GM12872 (cell line): Measurements from ENCODE around the gene ADAMTSL4.

Experiments
- TF ChIP-seq, protein P1 (sequence below): IDR thresholded peaks from 3 replicates; pipeline ENCODE4 v1.5.1; 2011; ENCODE audit warnings: low read depth, mild to moderate bottlenecking, low read length, moderate library complexity; ENCODE audit not compliant: insufficient read depth

The ADAMTSL4 gene

DNA sequence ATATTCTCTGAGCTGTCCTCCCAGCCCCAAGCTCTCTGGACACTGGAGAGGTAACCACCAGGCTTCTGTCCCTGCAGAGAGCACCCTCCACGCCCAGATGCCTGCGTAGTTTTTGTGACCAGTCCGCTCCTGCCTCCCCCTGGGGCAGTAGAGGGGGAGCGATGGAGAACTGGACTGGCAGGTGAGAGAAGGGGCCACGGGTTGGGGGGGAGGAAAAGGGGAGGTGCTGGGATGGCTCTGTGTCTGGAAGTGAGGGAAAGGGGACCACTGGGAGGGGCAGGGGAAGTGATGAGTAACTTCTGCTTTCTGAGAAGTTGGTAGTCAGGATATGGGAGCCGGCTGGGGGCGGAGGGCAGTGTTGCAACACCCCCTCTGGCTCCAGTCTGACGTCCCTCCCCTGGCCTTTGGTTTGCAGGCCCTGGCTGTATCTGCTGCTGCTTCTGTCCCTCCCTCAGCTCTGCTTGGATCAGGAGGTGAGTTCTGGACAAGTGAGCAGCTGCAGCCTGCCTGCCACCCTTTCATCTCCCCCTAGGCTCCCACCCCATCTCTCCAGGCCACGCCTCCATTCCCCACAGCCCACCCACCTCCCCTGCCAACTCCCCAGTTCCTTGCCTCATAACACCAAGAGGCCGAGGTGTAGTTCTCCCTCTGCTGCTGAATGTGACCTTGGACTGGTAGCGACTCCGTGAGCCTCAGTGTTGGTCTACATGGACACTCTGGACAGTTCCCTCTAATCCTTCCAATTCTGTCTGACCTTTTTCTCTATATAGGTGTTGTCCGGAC lies 3.1 kb downstream of the ADAMTSL4 start:
- TF ChIP-seq, protein P1, sequence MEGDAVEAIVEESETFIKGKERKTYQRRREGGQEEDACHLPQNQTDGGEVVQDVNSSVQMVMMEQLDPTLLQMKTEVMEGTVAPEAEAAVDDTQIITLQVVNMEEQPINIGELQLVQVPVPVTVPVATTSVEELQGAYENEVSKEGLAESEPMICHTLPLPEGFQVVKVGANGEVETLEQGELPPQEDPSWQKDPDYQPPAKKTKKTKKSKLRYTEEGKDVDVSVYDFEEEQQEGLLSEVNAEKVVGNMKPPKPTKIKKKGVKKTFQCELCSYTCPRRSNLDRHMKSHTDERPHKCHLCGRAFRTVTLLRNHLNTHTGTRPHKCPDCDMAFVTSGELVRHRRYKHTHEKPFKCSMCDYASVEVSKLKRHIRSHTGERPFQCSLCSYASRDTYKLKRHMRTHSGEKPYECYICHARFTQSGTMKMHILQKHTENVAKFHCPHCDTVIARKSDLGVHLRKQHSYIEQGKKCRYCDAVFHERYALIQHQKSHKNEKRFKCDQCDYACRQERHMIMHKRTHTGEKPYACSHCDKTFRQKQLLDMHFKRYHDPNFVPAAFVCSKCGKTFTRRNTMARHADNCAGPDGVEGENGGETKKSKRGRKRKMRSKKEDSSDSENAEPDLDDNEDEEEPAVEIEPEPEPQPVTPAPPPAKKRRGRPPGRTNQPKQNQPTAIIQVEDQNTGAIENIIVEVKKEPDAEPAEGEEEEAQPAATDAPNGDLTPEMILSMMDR, result no peak

DNA sequence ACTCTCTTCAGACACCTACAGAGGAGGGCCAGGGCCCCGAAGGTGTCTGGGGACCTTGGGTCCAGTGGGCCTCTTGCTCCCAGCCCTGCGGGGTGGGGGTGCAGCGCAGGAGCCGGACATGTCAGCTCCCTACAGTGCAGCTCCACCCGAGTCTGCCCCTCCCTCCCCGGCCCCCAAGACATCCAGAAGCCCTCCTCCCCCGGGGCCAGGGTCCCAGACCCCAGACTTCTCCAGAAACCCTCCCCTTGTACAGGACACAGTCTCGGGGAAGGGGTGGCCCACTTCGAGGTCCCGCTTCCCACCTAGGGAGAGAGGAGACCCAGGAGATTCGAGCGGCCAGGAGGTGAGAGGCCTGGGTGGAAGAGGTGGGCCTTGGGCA lies 3.7 kb downstream of the ADAMTSL4 start:
- TF ChIP-seq, protein P1, result no peak

DNA sequence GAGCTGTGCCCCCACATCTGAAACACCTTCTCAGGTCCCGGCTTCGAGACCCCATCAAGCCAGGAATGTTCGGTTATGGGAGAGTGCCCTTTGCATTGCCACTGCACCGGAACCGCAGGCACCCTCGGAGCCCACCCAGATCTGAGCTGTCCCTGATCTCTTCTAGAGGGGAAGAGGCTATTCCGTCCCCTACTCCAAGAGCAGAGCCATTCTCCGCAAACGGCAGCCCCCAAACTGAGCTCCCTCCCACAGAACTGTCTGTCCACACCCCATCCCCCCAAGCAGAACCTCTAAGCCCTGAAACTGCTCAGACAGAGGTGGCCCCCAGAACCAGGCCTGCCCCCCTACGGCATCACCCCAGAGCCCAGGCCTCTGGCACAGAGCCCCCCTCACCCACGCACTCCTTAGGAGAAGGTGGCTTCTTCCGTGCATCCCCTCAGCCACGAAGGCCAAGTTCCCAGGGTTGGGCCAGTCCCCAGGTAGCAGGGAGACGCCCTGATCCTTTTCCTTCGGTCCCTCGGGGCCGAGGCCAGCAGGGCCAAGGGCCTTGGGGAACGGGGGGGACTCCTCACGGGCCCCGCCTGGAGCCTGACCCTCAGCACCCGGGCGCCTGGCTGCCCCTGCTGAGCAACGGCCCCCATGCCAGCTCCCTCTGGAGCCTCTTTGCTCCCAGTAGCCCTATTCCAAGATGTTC lies 4.3 kb downstream of the ADAMTSL4 start:
- TF ChIP-seq, protein P1, result no peak

DNA sequence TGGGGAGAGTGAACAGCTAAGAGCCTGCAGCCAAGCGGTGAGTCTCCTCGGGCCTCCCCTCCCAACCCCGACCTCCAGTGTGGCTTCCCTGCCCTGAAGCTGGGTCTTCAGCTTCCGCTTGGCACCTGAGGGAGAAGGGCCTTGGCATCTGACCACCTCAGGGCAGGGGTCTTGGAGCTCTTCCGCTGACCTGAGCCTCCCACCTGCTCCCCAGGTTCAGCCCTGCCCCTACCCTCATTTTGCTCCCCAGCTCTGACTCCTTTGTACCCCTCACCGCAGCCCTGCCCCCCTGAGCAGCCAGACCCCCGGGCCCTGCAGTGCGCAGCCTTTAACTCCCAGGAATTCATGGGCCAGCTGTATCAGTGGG lies 4.9 kb downstream of the ADAMTSL4 start:
- TF ChIP-seq, protein P1, result no peak

DNA sequence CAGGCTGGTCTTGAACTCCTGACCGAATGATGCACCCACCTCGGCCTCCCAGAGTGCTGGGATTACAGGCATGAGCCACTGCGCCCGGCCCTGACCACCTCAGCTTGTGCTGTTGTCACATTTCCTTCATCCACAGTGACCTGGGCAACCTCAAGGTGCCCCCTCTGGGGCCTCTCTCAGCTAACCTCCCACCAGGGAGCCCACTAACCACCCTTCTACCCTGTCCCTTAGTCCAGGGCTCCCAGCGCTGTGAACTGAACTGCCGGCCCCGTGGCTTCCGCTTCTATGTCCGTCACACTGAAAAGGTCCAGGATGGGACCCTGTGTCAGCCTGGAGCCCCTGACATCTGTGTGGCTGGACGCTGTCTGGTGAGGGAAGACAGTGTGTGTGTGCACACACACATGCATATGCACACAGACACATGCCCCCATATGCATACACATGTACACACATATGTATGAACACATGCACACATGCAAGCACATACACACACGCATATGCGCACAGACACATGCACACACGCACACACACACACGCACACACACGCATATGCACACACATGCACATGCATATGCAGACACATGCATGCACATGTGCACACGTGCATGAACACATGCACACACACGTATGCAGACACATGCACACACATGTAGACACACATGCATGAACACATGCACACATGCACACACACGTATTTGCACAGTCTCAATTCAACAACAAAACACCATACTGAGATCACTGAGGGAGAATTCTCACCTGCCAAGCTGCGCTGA lies 6.2 kb downstream of the ADAMTSL4 start:
- TF ChIP-seq, protein P1, result no peak

DNA sequence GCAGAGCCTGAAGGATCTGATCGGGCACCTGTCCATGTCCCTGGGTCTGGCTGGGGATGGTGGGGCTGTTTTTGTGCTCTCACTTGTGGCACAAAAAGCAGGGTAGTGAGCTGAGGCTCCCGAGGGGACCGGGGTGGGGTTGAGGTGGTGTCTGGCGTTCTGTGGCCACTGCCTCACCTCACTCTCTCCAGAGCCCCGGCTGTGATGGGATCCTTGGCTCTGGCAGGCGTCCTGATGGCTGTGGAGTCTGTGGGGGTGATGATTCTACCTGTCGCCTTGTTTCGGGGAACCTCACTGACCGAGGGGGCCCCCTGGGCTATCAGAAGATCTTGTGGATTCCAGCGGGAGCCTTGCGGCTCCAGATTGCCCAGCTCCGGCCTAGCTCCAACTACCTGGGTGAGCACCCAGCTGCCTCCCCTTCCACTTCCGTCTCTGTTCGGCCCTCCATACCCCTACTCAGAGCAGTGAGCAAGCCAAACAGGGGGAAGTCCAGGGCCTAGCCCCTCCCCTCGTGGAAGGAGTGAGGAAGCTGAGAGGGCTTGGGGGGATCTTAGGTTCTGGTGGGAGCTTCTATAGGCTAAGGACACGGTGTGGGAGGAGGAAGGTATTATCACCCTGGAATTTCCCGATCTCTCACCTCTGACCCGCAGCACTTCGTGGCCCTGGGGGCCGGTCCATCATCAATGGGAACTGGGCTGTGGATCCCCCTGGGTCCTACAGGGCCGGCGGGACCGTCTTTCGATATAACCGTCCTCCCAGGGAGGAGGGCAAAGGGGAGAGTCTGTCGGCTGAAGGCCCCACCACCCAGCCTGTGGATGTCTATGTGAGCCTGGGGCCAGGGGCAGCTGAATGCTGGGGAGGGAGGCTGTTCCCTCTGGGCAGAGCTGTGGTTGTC lies 7.0 kb downstream of the ADAMTSL4 start:
- TF ChIP-seq, protein P1, result no peak

DNA sequence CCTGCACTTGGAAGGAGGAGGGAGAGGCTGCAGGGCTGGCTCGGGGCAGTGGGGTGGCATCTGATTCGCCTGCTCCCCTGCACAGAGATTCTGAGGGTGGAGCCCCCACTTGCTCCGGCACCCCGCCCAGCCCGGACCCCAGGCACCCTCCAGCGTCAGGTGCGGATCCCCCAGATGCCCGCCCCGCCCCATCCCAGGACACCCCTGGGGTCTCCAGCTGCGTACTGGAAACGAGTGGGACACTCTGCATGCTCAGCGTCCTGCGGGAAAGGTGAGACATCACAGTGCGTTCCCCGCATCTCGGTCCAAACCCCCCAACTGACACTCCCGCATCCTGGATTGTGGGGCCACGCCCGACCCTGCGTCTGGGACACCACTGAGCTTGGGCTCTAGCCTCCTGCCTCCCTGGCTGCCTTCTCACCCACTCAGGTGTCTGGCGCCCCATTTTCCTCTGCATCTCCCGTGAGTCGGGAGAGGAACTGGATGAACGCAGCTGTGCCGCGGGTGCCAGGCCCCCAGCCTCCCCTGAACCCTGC lies 7.9 kb downstream of the ADAMTSL4 start:
- TF ChIP-seq, protein P1, result no peak
